GM19351 (cell line): ENCODE measurements around the gene CHCHD3.

Source experiments
- ATAC-seq: cut with Tn5 transposase; IDR thresholded peaks from one replicate; pipeline ENCODE4 v1.9.1; 2021; ENCODE audit warnings: mild to moderate bottlenecking, moderate library complexity; ENCODE audit not compliant: unreplicated experiment

Gene CHCHD3

GRCh38 chr7:132871419-132871818 lies 210.5 kb downstream of the CHCHD3 start:
- peak; percentile 76 for ATAC-seq

- peak; percentile 38 for ATAC-seq
These were observed 212.6 kb downstream of the CHCHD3 start for GRCh38 chr7:132869166-132869861.

DNA sequence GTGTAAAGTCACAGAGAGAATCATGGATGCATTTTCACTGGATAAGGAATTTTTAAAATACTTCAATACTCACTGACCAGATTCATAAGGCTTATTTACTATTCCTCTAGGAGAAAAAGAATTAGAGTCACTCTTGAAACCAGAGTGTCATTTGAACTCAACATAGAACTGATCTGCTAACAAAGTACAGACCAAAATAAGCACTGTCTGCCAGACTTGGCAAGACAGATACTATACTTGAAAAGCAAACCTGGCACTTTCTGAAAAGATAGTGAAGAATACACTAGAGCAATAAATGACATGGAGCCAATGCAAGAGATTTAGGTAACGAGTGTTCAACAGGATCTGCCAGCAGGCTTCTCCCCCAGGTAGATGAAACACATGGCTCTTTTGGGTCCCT lies 215.3 kb downstream of the CHCHD3 start:
- no peak for ATAC-seq

GRCh38 chr7:132866144-132866531 lies 215.8 kb downstream of the CHCHD3 start:
- ATAC-seq = no peak

DNA sequence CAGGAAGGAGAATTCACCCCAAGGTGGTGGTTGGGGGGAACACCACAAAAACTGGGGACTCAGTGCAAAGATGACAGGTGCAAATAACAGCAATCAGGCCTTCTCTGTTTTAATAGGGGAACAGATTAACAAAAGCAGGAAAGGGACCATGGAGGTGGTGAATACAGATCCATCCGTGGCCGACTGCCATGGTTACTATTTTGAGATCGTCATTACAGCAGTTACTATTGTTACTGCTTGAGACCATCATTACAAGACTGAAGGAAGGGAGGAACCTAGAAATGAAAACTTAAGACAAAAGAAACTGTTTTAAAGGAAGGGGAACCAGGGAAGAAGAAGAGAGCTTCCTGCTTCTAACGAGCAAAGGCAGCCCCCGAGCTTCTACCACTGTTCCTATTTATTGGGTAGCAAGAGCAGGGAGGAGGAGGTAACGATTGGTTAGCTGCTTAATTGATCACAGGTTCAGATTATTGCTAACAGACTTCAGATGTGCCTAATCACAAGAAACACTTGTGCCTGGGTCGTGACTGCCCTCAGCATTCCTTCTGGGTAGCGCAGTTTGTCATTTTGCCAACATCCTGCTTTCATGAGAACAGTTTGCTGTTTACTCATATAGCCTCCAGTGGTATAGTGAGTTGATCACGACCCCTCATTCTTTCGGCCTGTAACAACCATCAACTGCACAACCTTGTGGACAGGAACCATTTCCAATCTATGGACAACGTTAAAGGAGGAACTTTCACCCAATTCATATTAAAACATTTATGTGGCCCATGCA lies 216.3 kb downstream of the CHCHD3 start:
- ATAC-seq = no peak

DNA sequence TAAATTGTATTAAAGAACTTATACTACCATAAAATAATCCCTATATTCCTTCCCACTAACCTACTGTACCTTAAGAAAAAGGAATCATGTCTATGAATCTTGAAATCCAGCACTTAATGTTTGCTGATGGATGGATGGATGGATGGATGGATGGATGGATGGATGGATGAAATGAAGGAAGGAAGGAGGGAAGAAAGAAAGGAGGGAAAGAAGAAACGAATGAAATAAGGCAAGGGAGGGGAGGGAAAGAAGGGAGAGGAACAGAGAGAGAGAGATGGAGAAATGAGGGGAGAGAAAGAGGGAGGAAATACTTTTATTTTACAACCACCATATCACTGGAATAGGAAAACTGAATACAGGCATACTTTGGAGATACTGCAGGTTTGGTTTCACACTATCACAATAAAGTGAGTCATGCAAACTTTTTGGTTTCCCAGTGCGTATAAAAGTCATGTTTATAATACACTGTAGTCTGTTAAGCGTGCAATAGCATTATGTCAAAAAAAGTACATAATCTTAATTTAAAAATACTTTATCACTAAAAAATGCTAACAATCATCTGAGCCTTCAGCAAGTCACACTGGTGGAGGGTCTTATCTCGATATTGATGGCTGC lies 219.8 kb downstream of the CHCHD3 start:
- ATAC-seq = no peak

DNA sequence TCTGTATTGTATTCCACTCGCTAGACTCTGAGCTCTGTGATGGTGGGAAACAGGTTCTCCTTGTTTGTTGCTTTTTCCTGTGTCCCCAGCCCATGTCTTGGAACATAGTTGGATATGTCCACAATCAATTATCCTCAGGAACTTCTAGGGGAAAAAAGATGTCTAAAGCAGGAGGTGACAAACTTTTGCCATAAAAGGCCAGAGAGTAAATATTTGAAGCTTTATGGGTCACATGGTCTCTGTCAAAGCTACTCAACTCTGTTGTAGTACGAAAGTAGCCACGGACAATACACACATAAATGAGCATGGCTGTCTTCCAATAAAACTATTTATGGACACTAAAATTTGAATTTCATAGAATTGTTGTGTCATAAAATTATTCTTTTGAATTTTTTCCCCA lies 220.5 kb downstream of the CHCHD3 start:
- no peak for ATAC-seq

DNA sequence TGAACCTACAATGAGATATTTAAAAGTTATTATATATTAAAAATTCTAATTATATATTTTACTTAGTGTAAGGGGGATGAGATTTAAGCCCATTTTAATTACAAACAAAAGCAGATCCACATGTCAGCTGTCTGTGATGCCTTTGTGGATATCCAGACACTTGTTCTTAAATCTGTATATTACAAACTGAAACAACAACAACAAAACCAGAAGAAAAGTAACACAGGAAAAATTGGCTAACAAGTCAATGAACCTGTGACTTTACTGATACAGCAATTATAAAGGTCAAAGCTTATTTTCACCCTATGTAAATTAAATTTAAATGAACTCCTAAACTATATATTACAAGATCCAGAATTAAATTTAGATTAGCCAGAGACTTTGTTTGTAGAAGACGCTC lies 222.7 kb downstream of the CHCHD3 start:
- no peak for ATAC-seq

- no peak for ATAC-seq
These were observed 223.1 kb downstream of the CHCHD3 start for GRCh38 chr7:132858760-132859159.

- ATAC-seq = no peak
These were observed 223.6 kb downstream of the CHCHD3 start for GRCh38 chr7:132858251-132858650.

- no peak for ATAC-seq
These were observed 224.2 kb downstream of the CHCHD3 start for GRCh38 chr7:132857703-132858102.

- ATAC-seq = no peak
These were observed 224.9 kb downstream of the CHCHD3 start for GRCh38 chr7:132857031-132857430.

- ATAC-seq = no peak
These were observed 225.5 kb downstream of the CHCHD3 start for GRCh38 chr7:132856416-132856815.

DNA sequence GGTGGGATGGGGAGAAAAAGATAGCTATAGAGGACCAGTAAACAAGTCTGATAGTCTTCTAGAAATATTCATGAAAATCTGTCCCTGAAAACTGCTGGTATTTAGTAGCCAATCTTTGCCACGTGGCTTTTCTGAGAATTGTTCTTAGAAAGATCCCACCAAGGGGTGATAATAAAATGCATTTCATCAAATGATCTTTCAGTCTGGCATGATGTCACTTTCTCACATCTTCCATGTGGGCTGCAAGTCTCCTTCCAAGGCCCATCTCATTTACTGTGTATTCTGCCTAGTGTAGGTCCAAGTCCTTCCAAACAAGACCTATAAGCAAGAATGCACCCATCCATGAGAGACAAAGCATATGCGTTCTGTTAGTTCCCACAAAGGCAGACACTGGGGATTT lies 226.0 kb downstream of the CHCHD3 start:
- ATAC-seq = no peak

DNA sequence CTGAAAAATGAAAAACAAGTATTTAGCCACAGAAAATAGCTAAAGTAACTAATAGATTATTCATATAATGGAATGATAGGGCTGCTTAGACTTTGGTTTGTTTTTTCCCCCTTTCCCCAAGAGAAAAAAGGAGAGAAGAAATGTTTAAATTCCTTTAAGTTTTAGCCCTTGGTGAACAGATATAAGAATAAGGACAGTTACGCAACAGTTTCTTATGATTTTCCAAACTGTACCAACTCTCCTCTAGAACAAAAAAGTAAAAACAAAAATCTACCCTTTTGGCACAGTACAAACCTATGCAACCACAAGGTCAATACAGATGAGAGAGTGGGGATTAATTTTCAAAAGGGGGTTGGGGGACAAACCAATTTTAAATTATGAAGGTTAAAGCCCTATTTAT lies 227.7 kb downstream of the CHCHD3 start:
- ATAC-seq = no peak

DNA sequence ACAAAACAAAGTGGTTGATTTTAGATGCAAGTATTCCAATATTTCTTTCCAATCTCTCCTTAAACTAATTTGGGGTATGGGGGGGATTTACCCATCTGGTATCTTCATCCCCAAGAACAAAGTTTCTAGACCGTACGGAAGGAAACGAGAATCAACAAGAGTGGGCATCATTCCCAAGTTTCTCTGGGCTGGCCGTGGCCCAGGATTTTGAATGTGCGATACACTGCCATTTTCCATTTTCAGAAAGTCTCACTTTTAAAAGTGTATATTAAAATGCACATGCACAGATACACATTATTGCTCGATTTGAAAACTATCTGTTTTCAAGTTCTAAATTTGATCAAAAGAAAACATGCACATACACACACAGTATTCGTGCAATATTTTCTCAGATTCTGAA lies 234.5 kb downstream of the CHCHD3 start:
- no peak for ATAC-seq

DNA sequence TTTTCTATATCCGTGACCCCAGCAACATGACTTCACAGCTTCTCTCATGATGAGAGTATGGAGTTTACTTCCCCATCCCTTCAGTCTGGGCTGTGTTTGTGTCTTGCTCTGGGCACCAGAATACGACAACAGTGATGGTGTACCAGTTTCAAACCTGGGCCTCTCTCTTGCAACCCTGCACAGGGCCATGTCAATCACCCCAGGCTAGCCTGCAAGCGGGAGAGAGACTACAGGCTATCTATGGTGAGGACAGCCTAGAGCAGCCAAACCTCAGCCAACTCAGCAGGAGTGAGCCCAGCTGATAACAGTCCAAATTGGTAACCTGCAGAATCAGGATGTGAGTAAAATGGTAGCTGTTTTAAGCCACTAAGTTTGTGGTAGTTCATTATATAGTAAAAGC lies 235.8 kb downstream of the CHCHD3 start:
- ATAC-seq = no peak

DNA sequence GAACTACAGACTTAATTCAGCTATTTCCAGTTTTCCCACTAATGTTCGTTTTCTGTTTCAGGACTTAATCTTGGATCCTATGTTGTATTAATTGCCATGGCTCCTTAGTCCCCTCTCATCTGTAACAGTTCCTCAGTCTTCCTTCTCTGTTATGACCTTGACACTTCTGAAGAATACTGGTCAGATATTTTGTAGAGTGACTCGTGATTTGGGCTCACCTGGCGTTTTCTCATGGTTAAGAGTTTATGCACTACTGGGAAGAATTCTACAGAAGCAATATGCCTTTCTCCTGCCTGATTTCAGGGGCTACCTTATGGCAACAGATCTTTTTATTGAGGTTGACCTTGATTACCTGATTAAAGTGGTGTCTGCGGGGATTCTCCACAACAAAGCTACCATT lies 239.4 kb downstream of the CHCHD3 start:
- no peak for ATAC-seq

DNA sequence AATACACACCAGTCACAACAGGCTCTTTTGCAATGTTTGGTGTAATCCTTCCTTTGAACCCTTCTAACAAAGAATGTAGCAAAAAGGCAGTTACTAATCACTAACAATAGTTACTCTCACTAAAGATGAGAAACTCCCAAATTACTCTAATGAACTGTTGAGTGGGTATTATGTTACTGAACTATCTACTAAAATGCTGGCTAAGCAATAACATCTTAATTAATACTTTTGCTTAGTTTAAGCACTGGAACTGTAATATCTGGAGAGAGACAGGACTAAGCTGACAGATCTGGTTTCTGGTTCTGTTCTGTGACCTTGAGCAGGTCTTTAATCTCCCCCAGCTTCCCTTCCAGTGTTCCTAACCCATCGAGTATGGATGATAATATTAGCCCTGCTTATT lies 241.7 kb downstream of the CHCHD3 start:
- ATAC-seq = no peak

DNA sequence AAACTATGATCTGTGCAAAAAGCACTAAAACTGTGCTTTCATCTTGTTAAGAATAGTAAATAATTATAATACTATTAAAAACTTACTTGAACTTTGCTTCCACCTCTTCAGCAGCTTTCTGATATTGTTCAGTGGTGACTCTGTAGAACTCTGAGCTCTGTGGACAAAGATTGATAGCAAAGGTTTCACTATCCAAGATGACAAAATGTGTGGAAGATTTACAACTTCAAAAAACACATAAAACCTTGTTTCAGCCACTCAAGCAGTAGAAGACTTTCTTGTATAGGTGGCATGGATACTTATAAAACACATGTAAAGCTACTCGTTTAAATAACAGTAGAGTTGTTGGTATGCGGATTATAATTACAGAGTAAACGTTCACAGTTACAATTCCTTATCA lies 243.6 kb downstream of the CHCHD3 start:
- ATAC-seq = no peak

GRCh38 chr7:132837529-132837928 lies 244.4 kb downstream of the CHCHD3 start:
- no peak for ATAC-seq

DNA sequence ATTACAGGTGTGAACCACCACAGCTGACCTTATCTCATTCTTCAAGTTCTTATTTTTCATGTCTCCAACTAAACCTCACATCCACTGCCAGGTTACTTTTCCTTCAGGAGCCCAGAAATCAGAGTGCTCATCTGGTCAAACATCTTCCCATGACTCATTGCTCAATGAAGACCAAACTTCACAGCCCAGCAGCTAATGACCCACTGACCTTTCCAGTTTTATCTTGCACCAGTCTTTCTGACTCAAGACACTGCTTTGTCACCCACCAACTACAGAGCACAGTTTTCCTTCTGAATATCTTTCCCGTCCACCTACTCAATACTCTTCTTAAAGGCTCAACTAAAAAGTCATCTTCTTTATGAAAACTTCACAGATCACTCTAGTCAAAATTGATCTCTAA lies 245.1 kb downstream of the CHCHD3 start:
- no peak for ATAC-seq
